GM12874 (cell line): Measurements from ENCODE around the gene OR8H1.

Experiments
- CTCF ChIP-seq: IDR thresholded peaks from 2 replicates; pipeline ENCODE4 v1.5.1; 2011; ENCODE audit warnings: low read depth, mild to moderate bottlenecking, control low read depth, low read length, moderate library complexity; ENCODE audit not compliant: insufficient read depth

The OR8H1 gene, protein sequence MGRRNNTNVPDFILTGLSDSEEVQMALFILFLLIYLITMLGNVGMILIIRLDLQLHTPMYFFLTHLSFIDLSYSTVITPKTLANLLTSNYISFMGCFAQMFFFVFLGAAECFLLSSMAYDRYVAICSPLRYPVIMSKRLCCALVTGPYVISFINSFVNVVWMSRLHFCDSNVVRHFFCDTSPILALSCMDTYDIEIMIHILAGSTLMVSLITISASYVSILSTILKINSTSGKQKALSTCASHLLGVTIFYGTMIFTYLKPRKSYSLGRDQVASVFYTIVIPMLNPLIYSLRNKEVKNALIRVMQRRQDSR

GRCh38 chr11:56292154-56292553 lies at the start of gene OR8H1:
OR8H1 (minus strand) TSS chr11:56292254; CDS start chr11:56291062, 1,192 bp downstream.
- TF ChIP-seq CTCF, result no peak

- no peak for TF ChIP-seq CTCF
Measured at GRCh38 chr11:56340289-56340688, 48.2 kb upstream of the OR8H1 start.

DNA sequence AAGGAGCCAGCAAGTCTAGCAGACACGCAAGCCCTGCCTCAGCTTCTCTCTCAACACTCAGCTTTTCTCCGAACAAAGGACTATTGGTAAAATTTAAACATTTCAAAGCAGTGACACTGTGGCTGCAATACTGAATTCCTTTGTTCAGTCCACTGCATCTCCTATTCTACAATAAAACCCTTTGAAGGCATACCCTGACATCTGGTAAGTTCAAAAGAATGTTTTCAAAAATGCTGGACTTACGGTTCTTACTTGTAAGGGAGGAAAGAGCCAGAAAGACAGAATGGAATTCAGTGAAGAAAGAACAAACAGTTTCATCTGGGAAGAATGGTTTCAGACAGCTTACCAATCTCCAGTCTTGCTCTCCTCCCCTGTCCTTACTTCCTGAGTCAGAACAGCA lies 41.1 kb upstream of the OR8H1 start:
- no peak for TF ChIP-seq CTCF

DNA sequence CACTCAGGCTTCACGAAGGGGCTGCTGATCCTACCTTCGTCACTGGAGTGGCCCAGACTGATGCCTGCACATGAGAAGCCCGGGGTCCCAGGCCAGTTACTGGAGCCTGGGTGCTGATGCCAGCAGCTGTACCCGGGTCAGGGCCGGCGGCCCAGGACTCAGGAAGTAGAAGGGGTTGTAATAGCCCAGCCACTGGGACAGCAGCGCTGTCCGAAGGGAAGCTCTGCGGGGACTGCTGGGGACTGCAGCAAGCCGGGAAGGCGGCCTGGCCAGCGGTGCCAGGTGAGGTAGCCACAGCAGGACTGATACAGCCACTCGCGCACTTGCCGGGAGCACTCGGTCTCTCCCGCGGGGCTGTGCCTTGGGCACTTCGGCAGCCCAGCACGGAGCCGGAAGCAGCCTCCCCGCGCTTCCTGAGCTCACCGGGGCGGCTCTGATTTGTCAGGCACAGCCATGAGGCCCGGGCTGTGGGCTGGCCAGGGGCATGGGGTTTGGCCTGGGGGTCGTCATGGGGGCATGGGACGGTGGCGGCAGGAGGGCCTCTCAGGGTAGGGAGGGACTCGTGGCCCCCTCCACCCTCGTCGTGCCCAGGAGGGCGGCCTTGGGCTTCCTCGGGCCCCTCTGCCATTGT lies 39.9 kb upstream of the OR8H1 start:
- no peak for TF ChIP-seq CTCF

DNA sequence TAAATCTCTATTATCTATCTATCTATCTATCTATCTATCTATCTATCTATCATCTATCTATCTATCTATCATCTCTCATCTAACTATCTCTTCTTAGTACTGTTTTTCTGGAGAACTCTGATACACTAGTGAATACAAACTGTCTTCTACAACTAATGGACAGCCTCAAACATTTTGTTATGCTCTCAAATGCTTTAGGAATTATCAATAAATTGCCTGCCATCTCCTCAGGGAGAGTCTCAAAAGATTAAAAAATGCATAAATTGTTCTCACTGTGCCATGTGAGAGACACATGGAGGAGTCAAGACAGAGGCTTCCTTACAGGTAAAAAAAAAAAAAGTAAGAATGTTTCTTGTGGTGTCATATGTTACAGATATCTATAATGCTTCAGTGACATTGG lies 22.8 kb upstream of the OR8H1 start, which contains the start of gene OR8K3:
OR8K3 (plus strand) TSS at position 301 of the 400 bp plus-strand sequence. CDS start 3,163 bp downstream, outside the sequence.
- TF ChIP-seq CTCF, result no peak

- TF ChIP-seq CTCF, result no peak
Measured at GRCh38 chr11:56307836-56308235, 15.8 kb upstream of the OR8H1 start.

- TF ChIP-seq CTCF, result no peak
Measured at GRCh38 chr11:56296898-56297297, 4.8 kb upstream of the OR8H1 start.
